Fibroblast of skin of back (primary cell): ENCODE measurements around the gene PLEKHH3.
A peak's percentile ranks its signal among the peaks of the same experiment; 100 is the strongest.

Experiments used
- DNase-seq: peaks from one replicate; pipeline ENCODE4 v3.0.0-alpha.2; 2013

The PLEKHH3 gene

DNA sequence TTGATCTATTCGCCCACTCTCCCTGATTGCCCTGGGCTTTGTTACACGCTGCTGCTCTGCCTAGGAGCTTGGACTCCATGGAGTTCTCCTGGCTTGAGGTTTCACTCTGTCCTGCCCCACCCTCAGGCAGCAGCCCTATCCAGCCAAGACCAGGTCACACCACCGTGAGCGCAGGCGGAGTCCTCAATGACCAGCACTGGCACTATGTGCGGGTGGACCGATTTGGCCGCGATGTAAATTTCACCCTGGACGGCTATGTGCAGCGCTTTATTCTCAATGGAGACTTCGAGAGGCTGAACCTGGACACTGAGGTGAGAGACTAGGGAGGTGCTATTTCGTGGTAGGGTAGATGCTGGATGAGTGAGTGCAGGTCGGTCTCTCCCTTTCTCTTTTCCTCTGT, 9.0 kb upstream of the PLEKHH3 start:
- no peak for DNase-seq

DNA sequence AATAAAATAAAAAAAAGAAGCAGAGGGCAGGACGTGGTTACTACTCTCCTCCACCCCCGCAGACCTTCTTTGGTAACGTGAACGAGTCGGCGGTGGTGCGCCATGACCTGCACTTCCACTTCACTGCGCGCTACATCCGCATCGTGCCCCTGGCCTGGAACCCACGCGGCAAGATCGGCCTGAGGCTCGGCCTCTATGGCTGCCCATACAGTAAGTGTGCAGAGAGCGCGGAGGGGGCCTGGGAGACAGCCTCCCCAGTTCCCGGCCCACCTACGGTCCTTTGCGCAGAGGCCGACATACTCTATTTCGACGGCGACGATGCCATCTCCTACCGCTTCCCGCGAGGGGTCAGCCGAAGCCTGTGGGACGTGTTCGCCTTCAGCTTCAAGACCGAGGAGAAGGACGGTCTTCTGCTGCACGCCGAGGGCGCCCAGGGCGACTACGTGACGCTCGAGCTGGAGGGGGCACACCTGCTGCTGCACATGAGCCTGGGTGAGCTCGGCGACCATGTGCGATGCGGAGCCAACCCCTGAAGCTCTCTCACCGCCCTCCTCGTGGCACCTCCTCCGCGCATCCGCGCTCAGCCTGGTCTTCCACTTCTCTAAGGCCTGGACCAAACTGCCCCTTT, 8.2 kb upstream of the PLEKHH3 start:
- no peak for DNase-seq

DNA sequence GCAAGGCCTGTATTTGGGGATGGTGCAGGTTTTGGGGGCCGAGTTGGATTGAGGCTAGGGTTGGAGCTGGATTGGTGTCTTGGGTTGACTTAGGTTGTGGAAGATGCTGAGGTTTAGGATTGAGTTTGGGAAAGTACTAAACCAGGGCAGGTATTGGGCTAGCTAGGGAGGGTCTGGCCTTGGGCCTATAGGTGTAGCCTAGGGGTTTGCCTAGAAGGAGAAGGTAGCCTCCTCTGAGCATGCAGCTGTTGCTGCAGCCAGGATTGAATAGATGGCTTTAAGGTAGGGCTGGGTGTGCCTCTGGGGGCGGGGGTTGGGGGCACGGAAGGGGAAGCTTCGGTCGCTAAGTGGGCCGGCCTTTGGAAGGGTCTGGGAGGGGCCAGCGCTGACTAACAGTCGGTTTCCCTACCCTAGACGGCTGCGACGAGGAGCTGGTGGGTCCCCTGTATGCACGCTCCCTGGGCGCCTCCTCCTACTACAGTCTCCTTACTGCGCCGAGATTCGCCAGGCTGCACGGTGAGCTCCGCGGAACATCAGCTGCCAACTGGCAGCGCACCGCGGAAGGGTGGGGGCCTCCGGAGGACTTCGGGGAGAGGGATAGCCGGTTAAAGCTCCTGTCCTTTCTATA, 6.7 kb upstream of the PLEKHH3 start:
- no peak for DNase-seq

DNA sequence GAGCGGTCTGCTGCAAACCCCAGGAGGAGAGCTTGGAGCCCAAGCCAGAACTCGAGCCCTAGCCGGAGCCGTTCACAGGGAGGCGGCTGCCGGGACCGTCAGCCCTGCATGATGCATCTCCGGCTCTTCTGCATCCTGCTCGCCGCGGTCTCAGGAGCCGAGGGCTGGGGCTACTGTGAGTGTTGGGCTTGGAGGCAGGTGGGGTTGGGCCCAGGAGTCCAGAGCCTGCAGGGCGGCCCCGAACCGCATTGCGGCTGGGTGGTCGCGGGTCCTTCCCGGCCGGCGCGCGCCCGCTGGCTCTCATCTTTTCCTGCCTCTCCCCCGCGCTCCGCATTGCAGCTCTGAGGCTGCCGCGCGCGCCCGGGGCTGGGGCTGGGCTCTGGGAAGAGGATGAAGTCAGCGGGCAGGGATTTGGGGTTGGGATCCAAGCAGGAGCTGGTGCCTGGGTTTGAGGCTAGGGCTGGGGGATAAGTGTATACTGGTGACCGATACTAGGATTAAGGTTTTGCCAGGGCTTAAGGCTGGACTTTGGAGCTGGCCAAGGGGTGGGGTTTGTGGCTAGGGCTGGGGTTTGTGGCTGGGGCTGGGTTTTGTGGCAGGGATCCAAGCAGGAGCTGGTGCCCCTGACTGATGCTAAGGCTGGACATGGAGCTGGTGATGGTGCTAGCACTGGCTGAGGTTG, 6.1 kb upstream of the PLEKHH3 start:
- peak; percentile 69 for DNase-seq

DNA sequence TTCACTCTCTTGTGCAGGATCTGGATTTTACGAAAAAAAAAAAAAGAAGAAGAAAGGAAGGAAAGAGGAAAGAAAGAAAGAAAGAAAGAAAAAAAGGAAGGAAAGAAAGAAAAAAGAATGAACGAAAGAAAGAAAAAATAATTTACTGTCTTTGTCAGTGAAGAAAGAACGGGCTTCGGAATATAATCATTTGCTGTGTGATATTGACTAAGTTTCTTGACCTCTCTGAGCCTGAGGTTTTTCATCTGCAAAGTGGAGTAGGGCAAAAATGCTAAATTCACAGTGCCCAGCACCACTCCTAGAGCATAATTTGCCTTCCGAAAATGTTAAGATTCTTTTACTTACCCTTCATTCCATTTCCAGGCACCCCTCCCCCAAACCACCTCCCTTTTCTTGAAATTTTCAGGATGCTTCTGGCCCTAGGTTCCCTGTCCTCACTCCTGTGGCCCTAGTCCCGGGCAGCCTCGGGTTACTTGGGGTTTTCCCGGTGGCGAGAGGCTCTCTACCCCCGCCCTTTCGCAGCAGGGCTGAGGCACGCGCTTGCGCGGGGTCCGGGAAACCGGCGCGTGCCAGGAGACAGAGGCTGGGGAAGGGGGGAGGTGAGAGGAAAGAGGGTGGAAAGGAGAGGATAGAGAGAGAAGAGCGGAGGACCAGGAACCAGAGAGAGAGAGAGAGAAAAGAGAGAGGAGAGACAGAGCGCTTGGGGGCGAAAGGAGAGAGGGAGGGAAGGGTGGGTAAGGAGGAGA, 5.4 kb upstream of the PLEKHH3 start, which contains the start of gene CNTNAP1:
TSS of gene CNTNAP1 (plus strand) at position 556 of the 746 bp plus-strand sequence. CDS start 299 bp downstream, outside the sequence.
- DNase-seq: peak; percentile 81

DNA sequence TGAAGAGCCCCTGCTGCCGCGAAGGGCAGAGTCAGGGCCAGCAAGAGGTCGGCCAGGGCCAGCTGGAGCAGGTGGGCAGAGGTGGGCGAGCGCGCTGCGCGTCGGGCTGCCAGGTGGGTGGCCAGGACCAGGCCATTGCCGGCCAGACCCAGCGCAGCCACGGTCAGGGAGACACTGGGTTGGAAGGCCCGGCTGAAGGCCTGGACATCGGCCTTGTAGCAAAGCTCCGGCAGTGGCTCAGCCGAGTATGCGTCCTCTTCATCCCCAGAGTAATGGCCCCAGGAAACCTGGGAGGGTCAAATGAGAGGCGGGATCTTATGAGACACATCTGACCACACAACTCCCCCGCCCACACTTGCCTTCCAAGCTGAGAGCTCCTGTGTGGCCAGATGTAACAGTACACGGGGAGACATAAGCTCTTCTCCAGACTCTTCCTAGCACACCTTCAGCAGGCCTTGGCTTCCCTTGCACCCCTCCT, 3.6 kb upstream of the PLEKHH3 start:
- no peak for DNase-seq

DNA sequence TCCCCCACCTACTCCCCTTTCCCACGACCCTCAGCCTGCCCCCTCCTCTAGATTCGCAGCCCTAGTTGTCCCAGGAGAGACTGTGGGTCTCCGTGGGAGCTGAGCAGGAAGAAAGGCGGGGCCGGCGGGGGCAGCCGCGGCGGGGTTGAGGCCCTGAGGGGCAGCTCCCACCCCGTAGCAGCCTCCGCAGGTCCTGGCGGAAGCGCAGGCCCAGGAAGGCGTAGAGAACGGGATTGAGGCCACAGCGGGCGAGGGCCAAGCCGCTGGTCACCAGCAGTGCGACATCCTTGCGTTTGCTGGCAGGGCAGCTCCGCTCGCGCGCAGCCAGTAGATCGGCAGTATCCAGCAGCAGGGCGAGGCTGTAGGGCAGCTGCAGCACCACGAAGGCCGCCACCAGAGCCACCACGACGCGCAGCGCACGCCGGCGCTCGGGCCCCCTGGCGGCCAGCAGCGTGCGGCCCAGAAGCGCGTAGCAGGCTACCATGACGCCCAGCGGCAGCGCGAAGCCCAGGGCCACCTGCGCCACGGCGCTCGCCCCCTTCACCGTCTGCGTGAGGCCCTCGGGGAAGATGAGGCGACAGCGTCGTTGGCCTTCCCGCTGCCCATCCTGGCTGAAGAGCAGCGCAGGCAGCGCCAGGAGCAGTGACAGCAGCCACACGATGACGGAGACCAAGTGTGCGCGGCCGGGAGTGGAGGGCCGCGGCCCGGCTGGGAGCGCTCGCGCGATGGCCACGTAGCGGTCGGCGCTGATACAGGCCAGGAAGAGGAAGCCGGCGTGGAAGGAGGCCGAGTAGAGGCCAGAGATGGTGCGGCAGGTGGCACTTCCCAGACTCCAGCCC, 2.9 kb upstream of the PLEKHH3 start:
- DNase-seq: peak; percentile 81

DNA sequence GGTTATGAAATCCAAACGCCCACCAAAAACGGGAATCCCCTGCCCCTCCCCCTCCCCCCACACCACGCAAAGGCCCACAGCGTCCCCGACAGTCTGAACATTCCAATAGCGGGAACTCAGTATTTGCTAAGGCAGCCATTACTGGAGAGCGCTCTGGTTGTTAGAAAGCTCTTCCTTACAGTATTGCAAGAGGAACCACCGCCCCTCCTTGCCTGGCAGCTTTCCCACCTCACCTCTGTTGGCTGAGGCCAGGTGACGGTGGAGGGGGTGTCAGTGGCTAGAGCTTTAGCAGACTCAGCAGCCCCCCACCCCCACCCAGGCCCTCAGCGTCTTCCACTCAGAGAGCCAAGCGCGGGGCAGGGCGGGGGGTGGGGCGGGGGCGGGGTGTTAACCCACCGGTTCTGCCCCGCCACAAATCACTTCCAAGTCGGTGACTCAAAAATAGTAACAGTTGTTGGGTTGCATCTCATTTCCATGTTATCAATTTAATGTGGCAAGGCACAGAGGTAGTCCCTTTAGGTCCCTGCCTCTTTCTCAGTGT, 2.2 kb upstream of the PLEKHH3 start:
- DNase-seq: peak; percentile 49

DNA sequence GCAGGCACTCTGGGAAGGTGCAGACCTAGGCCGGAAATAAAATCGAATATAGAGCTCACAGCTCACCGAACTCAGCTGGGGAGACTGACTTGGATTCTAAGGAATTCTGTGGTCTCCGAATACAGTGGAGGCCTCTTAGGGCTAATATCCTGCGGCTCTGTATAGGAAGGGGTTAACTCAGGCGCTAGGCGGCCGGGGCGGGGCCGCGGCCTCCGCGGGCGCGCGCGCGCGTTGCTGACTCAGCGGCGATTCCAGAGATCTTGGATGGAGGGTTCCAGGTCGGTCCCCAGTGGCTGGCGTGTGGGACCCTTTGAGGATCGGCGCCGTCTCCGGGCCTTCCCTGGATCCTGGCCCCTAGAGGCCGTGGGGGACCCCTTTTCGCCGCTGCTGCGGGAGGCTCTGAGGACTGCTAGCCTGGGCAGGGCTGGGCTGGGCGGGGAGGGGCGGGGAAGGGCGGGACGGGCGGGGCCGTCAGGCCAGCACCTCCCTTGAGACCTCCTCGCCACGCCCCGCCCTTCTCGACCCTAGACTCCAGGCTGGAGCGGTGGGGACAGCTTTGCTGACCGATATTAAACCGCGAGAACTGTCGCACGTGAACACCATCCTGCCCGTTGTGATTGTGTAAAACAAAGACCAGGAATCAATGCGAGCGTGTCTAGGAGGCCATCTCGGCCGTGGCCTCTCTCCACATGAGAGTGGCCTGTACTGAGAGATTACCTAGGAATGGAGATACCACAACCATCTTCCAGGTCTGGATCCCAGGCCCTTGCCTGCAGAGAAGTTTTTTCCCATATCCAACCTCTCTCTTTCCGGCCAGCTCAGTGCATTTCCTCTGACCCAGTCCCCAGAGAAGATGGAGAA, 1.4 kb upstream of the PLEKHH3 start:
- peak; percentile 93 for DNase-seq

DNA sequence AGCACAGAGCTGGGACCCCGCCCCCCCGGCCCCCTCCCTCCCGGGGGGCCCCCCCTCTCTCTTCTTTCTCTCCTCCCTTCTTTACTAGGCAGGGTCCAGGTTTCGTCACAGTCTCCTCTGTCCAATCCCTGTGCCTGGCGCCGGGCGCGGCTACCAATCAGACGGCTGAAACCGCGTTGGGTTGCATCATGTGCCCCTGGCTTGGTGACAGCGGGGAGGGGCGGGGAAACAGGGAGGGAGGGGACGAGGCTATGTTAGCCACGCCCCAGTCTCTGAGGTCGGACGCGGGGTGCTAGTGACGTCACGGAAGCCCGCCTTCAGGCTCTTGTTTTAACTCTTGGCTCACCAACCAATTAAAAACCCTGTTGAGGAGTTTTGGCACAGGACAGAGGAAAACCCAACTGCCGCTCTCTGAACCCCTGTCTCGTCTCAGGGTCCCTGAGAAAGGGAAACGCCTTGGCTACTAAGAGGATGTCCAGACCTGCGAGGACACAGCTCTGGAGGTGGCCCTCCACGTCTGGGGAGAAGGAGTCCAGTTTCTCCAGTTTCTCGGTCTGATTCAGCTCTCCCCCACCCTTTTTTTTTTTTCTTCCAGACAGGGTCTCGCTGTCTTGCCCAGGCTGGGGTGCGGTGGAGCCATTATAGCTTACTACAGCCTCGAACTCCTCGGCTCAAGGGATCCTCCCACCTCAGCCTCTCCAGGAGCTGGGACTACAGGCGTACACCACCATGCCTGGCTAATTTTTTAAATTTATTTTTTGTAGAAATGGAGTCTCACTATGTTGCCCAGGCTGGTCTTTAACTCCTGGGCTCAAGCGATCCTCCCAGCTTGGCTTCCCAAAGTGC, 441 bp upstream of the PLEKHH3 start:
- DNase-seq: peak; percentile 99

DNA sequence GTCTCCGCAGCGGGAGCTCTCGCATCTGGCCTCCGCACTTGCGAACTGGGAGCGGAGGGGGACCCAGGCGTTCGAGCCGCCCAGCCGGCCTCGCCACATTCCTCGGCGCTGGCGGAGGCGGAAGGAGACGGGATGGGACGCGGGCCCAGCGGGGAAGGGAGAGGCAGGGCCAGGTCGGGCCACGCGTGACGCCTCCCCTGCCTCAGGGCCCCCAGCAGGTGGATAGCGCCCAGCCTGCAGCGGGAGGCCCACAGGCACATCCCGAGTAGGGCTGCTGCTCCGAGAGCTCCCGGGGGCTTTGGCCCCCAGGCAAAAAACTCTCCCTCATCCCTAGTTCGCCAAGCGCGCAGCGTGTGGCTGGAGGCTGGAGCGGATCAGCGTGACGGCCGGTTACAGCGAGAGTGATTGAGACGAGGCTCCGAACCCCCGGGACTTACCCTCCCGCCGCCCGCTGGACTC, 800 bp downstream of the PLEKHH3 start:
- DNase-seq: peak; percentile 48

DNA sequence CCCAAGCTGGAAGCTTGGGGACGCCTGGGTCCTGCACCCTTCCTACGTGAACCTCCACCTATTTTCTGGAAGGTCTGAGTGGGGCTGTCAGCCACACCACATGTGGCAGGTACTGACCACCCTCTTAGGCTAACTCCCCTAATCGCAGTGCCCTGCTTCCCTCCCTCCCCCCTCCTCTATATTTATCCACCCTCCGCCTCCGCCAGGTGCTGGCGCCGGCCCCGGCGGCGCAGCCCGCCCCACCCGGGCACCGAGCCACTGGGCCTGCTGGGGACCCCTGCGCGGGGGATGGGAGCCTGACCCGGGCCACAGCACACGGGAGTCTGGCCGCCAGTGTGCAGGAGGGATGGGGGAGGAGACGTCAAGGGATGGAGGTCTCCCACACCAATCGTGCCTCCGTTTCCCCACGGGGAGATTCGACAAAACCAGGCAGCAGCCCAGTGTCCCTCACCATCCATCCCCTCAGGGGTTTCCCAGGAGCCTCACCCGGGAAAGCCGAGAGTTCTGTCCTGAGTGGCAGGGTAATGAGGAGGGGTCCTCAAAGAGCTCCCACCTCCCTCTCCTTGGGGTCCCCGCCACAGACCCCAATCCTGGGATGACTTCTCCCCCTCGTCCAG, 1.3 kb downstream of the PLEKHH3 start:
- no peak for DNase-seq

DNA sequence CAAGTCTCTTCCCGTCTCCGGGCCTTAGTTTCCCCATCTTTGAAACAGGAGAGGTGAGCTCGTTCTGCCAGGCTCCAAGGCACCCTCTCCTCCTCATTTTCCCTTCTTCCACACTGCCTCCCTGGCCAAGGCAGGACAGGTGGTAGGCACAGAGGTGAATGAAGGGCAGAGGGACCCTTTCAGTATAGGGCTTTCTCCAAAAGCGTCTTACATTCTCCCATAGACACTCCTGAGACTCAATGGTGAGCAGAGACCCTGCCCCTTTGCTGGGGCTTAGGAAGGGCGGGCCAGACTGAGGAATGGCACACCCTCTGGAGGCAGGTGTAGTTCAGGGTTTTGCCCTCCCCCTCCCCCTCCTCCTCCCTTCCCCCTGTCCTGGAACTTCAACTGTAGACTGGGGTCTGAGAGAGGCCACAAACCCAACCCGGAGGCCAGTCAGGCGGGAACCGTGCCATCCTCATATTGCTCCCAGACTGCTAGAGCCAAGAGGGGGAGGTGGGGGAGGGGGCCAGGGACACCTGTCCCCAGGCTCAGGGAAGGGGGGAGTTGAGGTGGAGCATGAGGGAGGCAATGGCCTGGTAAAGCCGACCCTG, 1.9 kb downstream of the PLEKHH3 start:
- no peak for DNase-seq

DNA sequence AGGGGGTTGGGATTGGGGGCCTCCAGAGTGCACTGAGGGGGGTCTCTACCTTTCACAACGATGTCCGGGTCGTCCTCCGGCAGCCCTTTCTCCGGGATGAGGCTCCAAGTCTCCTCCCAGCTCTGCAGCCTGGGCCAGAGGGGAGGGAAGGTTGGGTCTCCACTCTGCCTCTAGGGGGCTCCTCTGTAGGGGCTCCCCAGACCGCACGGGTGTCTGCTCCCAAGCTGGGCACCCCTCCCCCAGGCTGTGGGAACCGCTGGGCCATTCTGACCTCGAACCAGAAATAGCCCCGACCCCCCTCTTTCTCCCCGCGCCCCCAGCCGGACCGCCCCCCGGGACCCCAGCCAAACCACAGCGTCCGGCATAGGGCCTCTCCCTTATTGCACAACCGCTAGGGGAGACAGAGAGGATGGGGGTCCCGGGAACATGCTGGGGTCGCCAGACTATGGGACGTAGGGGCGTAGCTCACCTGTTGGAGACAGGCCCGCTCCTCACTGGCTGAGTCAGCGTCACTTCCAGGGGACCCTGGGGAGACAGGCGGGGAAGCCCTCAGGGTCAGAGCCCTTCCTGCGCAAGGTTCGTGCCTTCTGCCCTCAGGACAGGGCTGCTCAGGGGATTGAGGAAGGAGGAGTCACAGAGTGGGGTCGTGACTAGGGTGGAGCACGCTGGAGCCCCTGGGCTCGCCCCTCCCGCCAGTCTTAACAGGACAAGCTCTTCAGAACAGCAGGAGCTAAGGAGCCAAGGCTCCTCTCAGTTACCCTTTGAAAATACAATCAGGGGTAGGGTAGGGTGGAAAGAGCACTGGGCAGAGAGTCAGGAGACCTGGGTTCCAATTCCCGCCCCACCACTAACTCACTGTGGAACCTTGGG, 2.7 kb downstream of the PLEKHH3 start:
- DNase-seq: peak; percentile 49

DNA sequence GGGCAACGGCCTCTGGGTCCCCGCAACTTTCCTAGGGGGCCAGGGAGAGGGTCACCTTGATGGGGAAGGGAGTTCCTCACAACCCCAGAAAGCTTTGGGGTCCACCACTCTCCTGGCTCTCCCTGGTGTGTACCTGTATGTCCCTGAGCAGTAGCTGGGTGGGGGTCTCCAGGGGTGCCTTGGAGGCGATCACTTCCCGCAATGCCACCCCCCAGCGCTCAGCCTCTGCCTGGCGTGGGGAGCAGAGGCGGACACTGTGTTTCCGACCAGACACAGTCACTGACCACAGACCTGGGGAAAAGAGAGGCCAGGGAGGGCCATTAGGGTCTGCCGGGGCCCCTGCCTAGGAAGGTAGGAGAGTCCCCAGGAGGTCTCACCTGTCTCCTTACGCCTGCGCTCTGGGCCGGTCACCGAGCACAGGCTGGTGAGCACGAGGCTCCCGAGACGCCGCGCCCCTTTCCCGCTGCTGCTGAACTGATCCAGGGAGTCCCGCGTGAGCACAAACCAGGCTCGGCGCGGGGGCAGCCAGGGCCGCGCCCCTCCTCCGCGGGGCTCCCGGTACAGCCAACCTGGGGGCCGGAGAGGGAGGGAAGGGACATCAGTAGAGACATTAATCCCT, 3.4 kb downstream of the PLEKHH3 start:
- DNase-seq: no peak

DNA sequence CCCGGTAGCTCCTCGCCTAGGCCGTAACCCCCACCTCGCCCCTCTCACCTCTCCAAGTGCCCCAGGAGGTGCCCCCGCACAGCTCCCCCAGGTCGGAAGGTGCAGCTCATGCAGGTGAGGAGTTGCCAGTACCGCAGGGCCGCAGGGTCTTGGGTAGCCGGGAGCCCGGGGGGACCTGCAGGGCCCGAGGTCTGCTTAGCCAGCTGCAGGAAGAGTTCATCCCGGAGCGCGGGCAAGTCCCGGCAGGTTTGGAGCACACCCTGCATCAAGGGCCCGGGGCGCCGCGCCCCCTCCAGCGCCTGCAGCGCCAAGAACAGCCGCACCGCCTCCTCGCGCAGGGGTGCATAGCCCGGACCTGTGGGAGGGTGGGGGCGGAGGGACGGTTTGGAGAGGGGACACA, 4.8 kb downstream of the PLEKHH3 start:
- no peak for DNase-seq
